ENCODE data around the gene DLX5. TPM values are rescaled to one million over a fixed set of nuclear protein-coding genes. Genes with fewer than 3 reads are reported as not detected.
A peak's percentile ranks its signal among the peaks of the same experiment; 100 is the strongest.

The DLX5 gene
- total RNA-seq, 4 donors from 2014 or later: 0.54 to 1.5 (median 0.67) TPM; not detected in 1

GRCh38 chr7:97025983-97026714 lies 1.5 kb upstream of the DLX5 start:
- H3K27me3 ChIP-seq: peaks cover 20% of the 10 kb centered on the region
- no peak for DNase-seq
- no peak overlapping the region for H3K27ac ChIP-seq
- 13 to 30% methylated on average over 17 to 24 of the region's 29 CpGs for WGBS, 2 donors
- no peak for TF ChIP-seq POLR2A (IDR thresholded peaks at IDR 0.05)
- H3K4me3 ChIP-seq (replicated peaks in 1 of 3): peak overlapping the region in 1 of 3 donors; percentile 13
- H3K4me1 ChIP-seq: peaks cover 13 to 30% of the 10 kb centered on the region in 2 donors
- intact Hi-C loops (cut with DNase I): loop anchor here (5.0 kb wide), 1 partner anchor 949 kb away; no protein-coding TSS in a partner anchor
- H3K36me3 ChIP-seq: no peaks in the 10 kb centered on the region
- no peaks in the 10 kb centered on the region for H3K9me3 ChIP-seq

- TF ChIP-seq CTCF (IDR thresholded peaks at IDR 0.05) (no peak), POLR2A (IDR thresholded peaks at IDR 0.05) (no peak)
- Histone ChIP-seq H3K27ac (no peak overlapping the region), H3K4me3 (replicated peaks in 1 of 3) (no peak overlapping the region), H3K27me3 (peaks cover 27% of the 10 kb centered on the region), H3K36me3 (no peaks in the 10 kb centered on the region), H3K4me1 (peaks cover 19 to 37% of the 10 kb centered on the region in 2 donors), H3K9me3 (no peaks in the 10 kb centered on the region)
- intact Hi-C loops (cut with DNase I): loop anchor here (5.0 kb wide), 1 partner anchor 948 kb away; no protein-coding TSS in a partner anchor
- DNase-seq: no peak
- 10% methylated on average over 8 of the region's 8 CpGs for WGBS, 2 donors
Observed at GRCh38 chr7:97025130-97025499, 484 bp upstream of the DLX5 start.

- no peak for DNase-seq
- Histone ChIP-seq H3K27ac (no peak overlapping the region), H3K27me3 (peaks cover 42% of the 10 kb centered on the region), H3K4me3 (replicated peaks in 1 of 3) (no peak overlapping the region), H3K36me3 (no peaks in the 10 kb centered on the region), H3K4me1 (peaks cover 19 to 44% of the 10 kb centered on the region in 2 donors), H3K9me3 (no peaks in the 10 kb centered on the region)
- intact Hi-C loops (cut with DNase I): no loop called here
- 14 to 18% methylated on average over 27 to 35 of the region's 35 CpGs for WGBS, 2 donors
- TF ChIP-seq CTCF (IDR thresholded peaks at IDR 0.05): no peak
- TF ChIP-seq POLR2A (IDR thresholded peaks at IDR 0.05): no peak
Observed at GRCh38 chr7:97022491-97023306, 1.9 kb downstream of the DLX5 start.

GRCh38 chr7:97021747-97022490 lies 2.7 kb downstream of the DLX5 start:
- Histone ChIP-seq H3K4me1 (peaks cover 19 to 45% of the 10 kb centered on the region in 2 donors), H3K27me3 (peaks cover 48% of the 10 kb centered on the region)

More at GRCh38 chr7:97021747-97022490, 2.7 kb downstream of the DLX5 start:
- DNase-seq: no peak
- TF ChIP-seq POLR2A (IDR thresholded peaks at IDR 0.05) (no peak), CTCF (IDR thresholded peaks at IDR 0.05) (no peak)
- Histone ChIP-seq H3K36me3 (no peaks in the 10 kb centered on the region), H3K27ac (no peak overlapping the region), H3K9me3 (no peaks in the 10 kb centered on the region), H3K4me3 (replicated peaks in 1 of 3) (no peak overlapping the region)
- WGBS, 2 donors: 24 to 27% methylated on average over 20 to 35 of the region's 39 CpGs
- intact Hi-C loops (cut with DNase I): no loop called here
